ENCODE data around the gene PPFIA1.

Gene PPFIA1

GRCh38 chr11:70304208-70304603 lies 33.7 kb downstream of the PPFIA1 start:
- peaks cover 0 to 20% of the 10 kb centered on the region in 2 donors for H3K36me3 ChIP-seq (ENCODE audit: control insufficient read depth in 2 of 2, insufficient read depth in 2 of 2, low read length in 2 of 2)
- no peak overlapping the region for H3K9ac ChIP-seq (ENCODE audit: low read depth in 1 of 2, low read length in 2 of 2)
- H3K9me3 ChIP-seq (ENCODE audit: control insufficient read depth in 2 of 2, low read length in 2 of 2) = no peaks in the 10 kb centered on the region
- no peaks in the 10 kb centered on the region for H3K27me3 ChIP-seq (ENCODE audit: control insufficient read depth in 2 of 2, insufficient read depth in 2 of 2, low read length in 2 of 2)
- H3K27ac ChIP-seq (ENCODE audit: low read depth in 2 of 2, low read length in 2 of 2) = no peak overlapping the region
- no peak overlapping the region for H3K4me3 ChIP-seq (ENCODE audit: low read length in 2 of 2)
- peaks cover 0 to 12% of the 10 kb centered on the region in 2 donors for H3K4me1 ChIP-seq (ENCODE audit: control insufficient read depth in 2 of 2, insufficient read depth in 2 of 2, low read length in 2 of 2)

DNA sequence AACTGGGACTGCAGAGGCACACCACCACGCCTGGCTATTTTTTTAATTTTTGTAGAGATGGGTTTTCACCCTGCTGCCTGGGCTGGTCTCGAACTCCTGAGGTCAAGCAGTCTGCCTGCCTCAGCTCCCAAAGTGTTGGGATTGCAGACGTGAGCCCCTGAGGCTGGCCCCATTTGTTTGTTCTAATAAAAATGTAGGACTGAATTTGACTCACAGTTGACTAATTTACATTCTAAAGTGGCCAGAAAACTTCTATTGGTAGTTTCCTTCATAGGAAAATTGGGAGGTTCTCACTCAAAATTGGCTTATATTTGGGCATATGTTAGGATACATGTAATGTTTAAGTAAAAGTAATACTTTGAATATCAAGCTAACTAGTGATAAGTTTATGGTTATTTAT lies 35.0 kb downstream of the PPFIA1 start:
- no peak overlapping the region for H3K4me3 ChIP-seq (ENCODE audit: low read length in 2 of 2)
- H3K27ac ChIP-seq (ENCODE audit: low read depth in 2 of 2, low read length in 2 of 2) = no peak overlapping the region
- H3K27me3 ChIP-seq (ENCODE audit: control insufficient read depth in 2 of 2, insufficient read depth in 2 of 2, low read length in 2 of 2) = no peaks in the 10 kb centered on the region
- peaks cover 0 to 12% of the 10 kb centered on the region in 2 donors for H3K4me1 ChIP-seq (ENCODE audit: control insufficient read depth in 2 of 2, insufficient read depth in 2 of 2, low read length in 2 of 2)
- no peaks in the 10 kb centered on the region for H3K9me3 ChIP-seq (ENCODE audit: control insufficient read depth in 2 of 2, low read length in 2 of 2)
- peaks cover 0 to 16% of the 10 kb centered on the region in 2 donors for H3K36me3 ChIP-seq (ENCODE audit: control insufficient read depth in 2 of 2, insufficient read depth in 2 of 2, low read length in 2 of 2)
- no peak overlapping the region for H3K9ac ChIP-seq (ENCODE audit: low read depth in 1 of 2, low read length in 2 of 2)

DNA sequence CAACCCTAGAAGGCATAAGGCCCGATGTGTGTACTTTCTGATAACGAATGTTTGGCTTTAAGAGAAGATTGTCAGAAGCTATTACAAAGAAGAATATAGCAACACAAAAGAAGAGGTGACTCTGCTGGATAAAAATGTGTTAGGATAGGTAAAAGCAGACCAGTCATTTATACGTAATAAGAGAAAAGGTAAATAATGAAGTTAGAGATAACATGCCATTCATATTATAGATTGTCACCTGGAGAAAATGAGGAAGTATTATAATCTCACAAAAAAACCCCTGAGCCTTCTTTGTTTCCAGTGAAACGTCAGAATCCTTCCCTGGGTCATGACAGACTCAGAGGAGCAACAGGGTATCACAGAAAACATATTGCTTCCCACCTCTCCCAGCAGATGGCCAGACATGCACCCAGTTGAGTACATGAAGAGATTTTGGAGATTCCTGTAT lies 36.1 kb downstream of the PPFIA1 start:
- Histone ChIP-seq H3K27me3 (ENCODE audit: control insufficient read depth in 2 of 2, insufficient read depth in 2 of 2, low read length in 2 of 2) (no peaks in the 10 kb centered on the region), H3K27ac (ENCODE audit: low read depth in 2 of 2, low read length in 2 of 2) (peak overlapping the region; percentile 26 to 56), H3K9ac (ENCODE audit: low read depth in 1 of 2, low read length in 2 of 2) (no peak overlapping the region), H3K4me1 (ENCODE audit: control insufficient read depth in 2 of 2, insufficient read depth in 2 of 2, low read length in 2 of 2) (peaks cover 0 to 12% of the 10 kb centered on the region in 2 donors), H3K36me3 (ENCODE audit: control insufficient read depth in 2 of 2, insufficient read depth in 2 of 2, low read length in 2 of 2) (peaks cover 4 to 13% of the 10 kb centered on the region in 2 donors), H3K4me3 (ENCODE audit: low read length in 2 of 2) (no peak overlapping the region), H3K9me3 (ENCODE audit: control insufficient read depth in 2 of 2, low read length in 2 of 2) (no peaks in the 10 kb centered on the region)

GRCh38 chr11:70307176-70307575 lies 36.7 kb downstream of the PPFIA1 start:
- no peaks in the 10 kb centered on the region for H3K9me3 ChIP-seq (ENCODE audit: control insufficient read depth in 2 of 2, low read length in 2 of 2)
- peak overlapping the region in 1 of 2 donors; percentile 27 for H3K9ac ChIP-seq (ENCODE audit: low read depth in 1 of 2, low read length in 2 of 2)
- H3K4me1 ChIP-seq (ENCODE audit: control insufficient read depth in 2 of 2, insufficient read depth in 2 of 2, low read length in 2 of 2) = peaks cover 0 to 12% of the 10 kb centered on the region in 2 donors
- H3K36me3 ChIP-seq (ENCODE audit: control insufficient read depth in 2 of 2, insufficient read depth in 2 of 2, low read length in 2 of 2) = peaks cover 4 to 13% of the 10 kb centered on the region in 2 donors
- H3K27ac ChIP-seq (ENCODE audit: low read depth in 2 of 2, low read length in 2 of 2) = peak overlapping the region in 1 of 2 donors; percentile 56
- H3K4me3 ChIP-seq (ENCODE audit: low read length in 2 of 2) = no peak overlapping the region
- no peaks in the 10 kb centered on the region for H3K27me3 ChIP-seq (ENCODE audit: control insufficient read depth in 2 of 2, insufficient read depth in 2 of 2, low read length in 2 of 2)

GRCh38 chr11:70311616-70312015 lies 41.1 kb downstream of the PPFIA1 start:
- Histone ChIP-seq H3K27me3 (ENCODE audit: control insufficient read depth in 2 of 2, insufficient read depth in 2 of 2, low read length in 2 of 2) (no peaks in the 10 kb centered on the region), H3K36me3 (ENCODE audit: control insufficient read depth in 2 of 2, insufficient read depth in 2 of 2, low read length in 2 of 2) (peaks cover 4 to 8% of the 10 kb centered on the region in 2 donors), H3K4me3 (ENCODE audit: low read length in 2 of 2) (no peak overlapping the region), H3K4me1 (ENCODE audit: control insufficient read depth in 2 of 2, insufficient read depth in 2 of 2, low read length in 2 of 2) (peaks cover 0 to 12% of the 10 kb centered on the region in 2 donors), H3K27ac (ENCODE audit: low read depth in 2 of 2, low read length in 2 of 2) (no peak overlapping the region), H3K9ac (ENCODE audit: low read depth in 1 of 2, low read length in 2 of 2) (no peak overlapping the region), H3K9me3 (ENCODE audit: control insufficient read depth in 2 of 2, low read length in 2 of 2) (no peaks in the 10 kb centered on the region)

DNA sequence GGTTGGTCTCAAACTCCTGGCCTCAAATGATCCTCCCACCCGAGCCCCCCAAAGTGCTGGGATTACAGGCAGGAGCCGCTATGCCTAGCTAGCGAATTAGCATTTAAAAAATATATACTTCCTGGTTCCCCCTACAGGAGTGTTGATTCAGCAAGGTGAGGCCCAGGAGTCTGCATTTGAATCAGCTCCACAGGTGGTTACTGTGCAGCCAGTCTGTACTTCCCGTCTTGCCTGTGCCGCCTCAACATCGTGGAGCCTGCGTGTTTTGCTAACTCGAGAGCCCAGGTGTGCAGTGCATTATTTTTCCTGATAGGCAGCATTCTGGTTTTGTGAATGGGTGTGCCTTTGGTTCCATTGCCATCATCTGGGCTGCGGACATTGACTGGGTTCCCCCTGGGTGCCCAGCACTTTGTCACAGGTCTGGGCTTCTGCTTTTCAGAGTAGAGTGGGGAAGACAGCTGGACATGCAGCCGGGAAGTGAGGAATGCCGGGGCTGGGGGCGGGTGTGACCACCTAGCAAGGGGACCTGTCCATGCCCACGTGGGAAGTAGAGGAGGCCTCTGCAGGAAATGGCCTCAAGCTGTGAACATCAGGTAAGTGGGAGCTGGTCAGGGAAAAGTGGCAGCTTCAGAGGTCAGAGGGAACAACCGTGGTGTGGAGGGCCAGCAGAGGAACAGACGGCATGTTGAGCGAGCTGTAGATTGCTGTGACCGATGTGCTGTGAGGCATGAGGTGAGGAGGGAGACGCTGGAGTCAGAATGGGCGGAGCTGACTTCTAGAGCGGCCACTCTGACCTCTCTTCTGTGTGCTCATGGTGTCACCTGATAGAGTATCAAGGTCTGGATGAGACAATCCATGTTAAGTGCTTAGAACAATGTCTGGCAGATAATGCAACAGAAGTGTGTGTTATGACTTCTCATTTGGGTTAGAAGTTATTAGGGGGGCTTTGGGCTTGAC lies 42.2 kb downstream of the PPFIA1 start:
- Histone ChIP-seq H3K27ac (ENCODE audit: low read depth in 2 of 2, low read length in 2 of 2) (no peak overlapping the region), H3K27me3 (ENCODE audit: control insufficient read depth in 2 of 2, insufficient read depth in 2 of 2, low read length in 2 of 2) (no peaks in the 10 kb centered on the region), H3K9ac (ENCODE audit: low read depth in 1 of 2, low read length in 2 of 2) (no peak overlapping the region), H3K36me3 (ENCODE audit: control insufficient read depth in 2 of 2, insufficient read depth in 2 of 2, low read length in 2 of 2) (peaks cover 4 to 8% of the 10 kb centered on the region in 2 donors), H3K9me3 (ENCODE audit: control insufficient read depth in 2 of 2, low read length in 2 of 2) (no peaks in the 10 kb centered on the region), H3K4me3 (ENCODE audit: low read length in 2 of 2) (no peak overlapping the region), H3K4me1 (ENCODE audit: control insufficient read depth in 2 of 2, insufficient read depth in 2 of 2, low read length in 2 of 2) (peaks cover 0 to 2% of the 10 kb centered on the region in 2 donors)

DNA sequence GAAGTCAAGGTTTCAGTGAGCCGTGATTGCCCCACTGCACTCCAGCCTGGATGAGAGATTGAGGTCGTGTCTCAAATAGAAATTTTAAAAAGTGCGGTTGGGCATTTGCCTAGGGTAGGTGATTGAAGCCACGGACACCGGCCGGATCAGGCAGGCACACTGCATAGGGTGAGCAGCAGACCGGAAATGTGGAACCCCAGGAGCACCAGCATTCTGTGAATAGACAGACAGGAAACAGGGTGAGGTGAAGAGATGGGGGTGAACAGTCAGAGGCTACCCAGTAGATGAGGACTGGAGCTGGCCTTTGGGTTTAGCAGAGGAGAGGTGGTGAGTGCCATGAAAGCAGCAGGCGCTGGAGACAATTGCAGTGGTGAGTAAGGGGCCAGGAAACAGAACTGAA lies 43.5 kb downstream of the PPFIA1 start:
- H3K27ac ChIP-seq (ENCODE audit: low read depth in 2 of 2, low read length in 2 of 2) = no peak overlapping the region
- H3K27me3 ChIP-seq (ENCODE audit: control insufficient read depth in 2 of 2, insufficient read depth in 2 of 2, low read length in 2 of 2) = no peaks in the 10 kb centered on the region
- H3K4me3 ChIP-seq (ENCODE audit: low read length in 2 of 2) = no peak overlapping the region
- no peaks in the 10 kb centered on the region for H3K4me1 ChIP-seq (ENCODE audit: control insufficient read depth in 2 of 2, insufficient read depth in 2 of 2, low read length in 2 of 2)
- no peak overlapping the region for H3K9ac ChIP-seq (ENCODE audit: low read depth in 1 of 2, low read length in 2 of 2)
- peaks cover 10 to 11% of the 10 kb centered on the region in 2 donors for H3K36me3 ChIP-seq (ENCODE audit: control insufficient read depth in 2 of 2, insufficient read depth in 2 of 2, low read length in 2 of 2)
- H3K9me3 ChIP-seq (ENCODE audit: control insufficient read depth in 2 of 2, low read length in 2 of 2) = no peaks in the 10 kb centered on the region

DNA sequence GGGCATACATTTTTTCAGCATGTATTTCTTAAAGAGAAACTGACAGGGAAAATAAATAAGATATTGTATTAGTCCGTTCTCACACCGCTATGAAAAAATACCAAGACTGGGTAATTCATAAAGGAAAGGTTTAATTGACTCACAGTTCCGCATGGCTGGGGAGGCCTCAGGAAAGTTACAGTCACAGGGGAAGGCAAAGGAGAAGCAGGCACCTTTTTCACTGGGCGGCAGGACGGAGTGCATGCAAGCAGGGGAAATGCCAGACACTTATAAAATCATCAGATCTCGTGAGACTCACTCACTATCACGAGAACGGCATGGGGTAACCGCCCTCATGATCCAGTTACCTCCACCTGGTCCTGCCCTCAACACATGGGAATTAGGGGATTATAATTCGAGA lies 44.2 kb downstream of the PPFIA1 start:
- no peaks in the 10 kb centered on the region for H3K4me1 ChIP-seq (ENCODE audit: control insufficient read depth in 2 of 2, insufficient read depth in 2 of 2, low read length in 2 of 2)
- no peak overlapping the region for H3K27ac ChIP-seq (ENCODE audit: low read depth in 2 of 2, low read length in 2 of 2)
- no peaks in the 10 kb centered on the region for H3K9me3 ChIP-seq (ENCODE audit: control insufficient read depth in 2 of 2, low read length in 2 of 2)
- H3K4me3 ChIP-seq (ENCODE audit: low read length in 2 of 2) = no peak overlapping the region
- no peak overlapping the region for H3K9ac ChIP-seq (ENCODE audit: low read depth in 1 of 2, low read length in 2 of 2)
- H3K36me3 ChIP-seq (ENCODE audit: control insufficient read depth in 2 of 2, insufficient read depth in 2 of 2, low read length in 2 of 2) = peaks cover 13 to 14% of the 10 kb centered on the region in 2 donors
- no peaks in the 10 kb centered on the region for H3K27me3 ChIP-seq (ENCODE audit: control insufficient read depth in 2 of 2, insufficient read depth in 2 of 2, low read length in 2 of 2)

DNA sequence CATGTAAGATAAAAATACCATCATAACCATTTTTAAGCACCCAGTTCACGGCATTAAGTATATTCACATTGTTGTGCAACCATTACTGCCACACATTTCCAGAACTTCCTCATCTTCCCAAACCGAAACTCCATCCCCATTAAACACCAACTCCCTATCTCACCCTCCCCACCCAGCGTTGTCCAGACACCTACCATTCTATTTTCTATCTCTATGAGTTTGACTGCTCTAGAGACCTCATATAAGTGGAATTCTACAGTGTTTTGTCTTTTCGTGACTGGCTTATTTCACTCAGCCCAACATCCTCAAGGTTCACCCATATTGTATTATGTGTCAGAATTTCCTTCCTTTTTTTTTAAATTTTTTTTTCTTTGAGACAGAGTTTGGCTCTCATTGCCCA lies 45.2 kb downstream of the PPFIA1 start:
- Histone ChIP-seq H3K4me1 (ENCODE audit: control insufficient read depth in 2 of 2, insufficient read depth in 2 of 2, low read length in 2 of 2) (no peaks in the 10 kb centered on the region), H3K27ac (ENCODE audit: low read depth in 2 of 2, low read length in 2 of 2) (no peak overlapping the region), H3K4me3 (ENCODE audit: low read length in 2 of 2) (no peak overlapping the region), H3K9ac (ENCODE audit: low read depth in 1 of 2, low read length in 2 of 2) (no peak overlapping the region), H3K36me3 (ENCODE audit: control insufficient read depth in 2 of 2, insufficient read depth in 2 of 2, low read length in 2 of 2) (peaks cover 17 to 19% of the 10 kb centered on the region in 2 donors), H3K27me3 (ENCODE audit: control insufficient read depth in 2 of 2, insufficient read depth in 2 of 2, low read length in 2 of 2) (no peaks in the 10 kb centered on the region), H3K9me3 (ENCODE audit: control insufficient read depth in 2 of 2, low read length in 2 of 2) (no peaks in the 10 kb centered on the region)

DNA sequence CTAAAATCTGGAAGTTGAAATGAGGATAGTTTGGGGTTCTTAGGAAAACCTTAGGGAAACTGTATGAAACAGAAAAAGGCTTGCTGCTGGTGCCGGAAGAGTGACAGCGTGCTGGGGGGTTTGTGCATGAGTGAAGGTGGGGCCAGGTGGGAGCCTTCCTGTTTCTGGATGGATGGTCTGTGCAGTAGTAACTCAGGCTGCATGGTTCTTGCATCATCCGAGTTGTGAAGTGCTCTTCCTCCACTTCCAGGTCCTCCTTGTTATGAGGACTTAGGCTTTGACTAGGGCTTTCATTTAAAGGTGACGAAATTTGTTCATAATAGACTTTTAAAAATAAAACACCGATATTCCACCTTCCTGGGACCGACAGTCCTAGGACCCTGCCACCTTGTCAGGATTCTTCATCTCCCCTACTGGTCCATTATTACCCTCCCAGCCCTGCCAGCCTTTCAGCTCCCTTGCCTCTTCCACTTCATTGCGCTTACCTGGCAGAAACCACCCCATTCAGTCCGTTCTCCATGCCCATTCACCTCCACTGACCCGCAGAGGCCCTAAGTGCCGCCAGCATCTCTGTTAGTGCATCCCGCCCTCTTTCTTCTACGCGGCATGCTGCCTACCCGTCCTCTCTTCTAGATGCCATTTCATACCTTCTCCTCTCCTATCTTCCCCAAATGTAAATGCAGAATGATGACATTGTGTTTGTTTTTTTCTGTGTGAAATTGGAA lies 47.3 kb downstream of the PPFIA1 start:
- Histone ChIP-seq H3K4me3 (ENCODE audit: low read length in 2 of 2) (no peak overlapping the region), H3K27me3 (ENCODE audit: control insufficient read depth in 2 of 2, insufficient read depth in 2 of 2, low read length in 2 of 2) (no peaks in the 10 kb centered on the region), H3K4me1 (ENCODE audit: control insufficient read depth in 2 of 2, insufficient read depth in 2 of 2, low read length in 2 of 2) (no peaks in the 10 kb centered on the region), H3K27ac (ENCODE audit: low read depth in 2 of 2, low read length in 2 of 2) (no peak overlapping the region), H3K9ac (ENCODE audit: low read depth in 1 of 2, low read length in 2 of 2) (no peak overlapping the region), H3K36me3 (ENCODE audit: control insufficient read depth in 2 of 2, insufficient read depth in 2 of 2, low read length in 2 of 2) (peaks cover 20 to 22% of the 10 kb centered on the region in 2 donors), H3K9me3 (ENCODE audit: control insufficient read depth in 2 of 2, low read length in 2 of 2) (no peaks in the 10 kb centered on the region)
